Measurements from ENCODE around the gene CCDC30.

Gene CCDC30

GRCh38 chr1:42692461-42692860 is 229.4 kb downstream of the CCDC30 start:
- no peak for DNase-seq (ENCODE audit: low read depth)

GRCh38 chr1:42692911-42693310 is 229.8 kb downstream of the CCDC30 start:
- no peak for DNase-seq (ENCODE audit: low read depth)

- no peak for DNase-seq (ENCODE audit: low read depth)
These were observed 235.2 kb downstream of the CCDC30 start for GRCh38 chr1:42698081-42698813.

GRCh38 chr1:42700006-42700405 is 236.9 kb downstream of the CCDC30 start:
- no peak for DNase-seq (ENCODE audit: low read depth)

- no peak for DNase-seq (ENCODE audit: low read depth)
These were observed 240.9 kb downstream of the CCDC30 start for GRCh38 chr1:42703888-42704464.

All from stimulated activated CD8-positive, alpha-beta memory T cell treated with anti-CD3 and anti-CD28 coated beads, Interleukin-7, amount 100 ng/mL, for 24 hours (primary cell).